Measurements from ENCODE around the gene ARHGEF16.

DNA sequence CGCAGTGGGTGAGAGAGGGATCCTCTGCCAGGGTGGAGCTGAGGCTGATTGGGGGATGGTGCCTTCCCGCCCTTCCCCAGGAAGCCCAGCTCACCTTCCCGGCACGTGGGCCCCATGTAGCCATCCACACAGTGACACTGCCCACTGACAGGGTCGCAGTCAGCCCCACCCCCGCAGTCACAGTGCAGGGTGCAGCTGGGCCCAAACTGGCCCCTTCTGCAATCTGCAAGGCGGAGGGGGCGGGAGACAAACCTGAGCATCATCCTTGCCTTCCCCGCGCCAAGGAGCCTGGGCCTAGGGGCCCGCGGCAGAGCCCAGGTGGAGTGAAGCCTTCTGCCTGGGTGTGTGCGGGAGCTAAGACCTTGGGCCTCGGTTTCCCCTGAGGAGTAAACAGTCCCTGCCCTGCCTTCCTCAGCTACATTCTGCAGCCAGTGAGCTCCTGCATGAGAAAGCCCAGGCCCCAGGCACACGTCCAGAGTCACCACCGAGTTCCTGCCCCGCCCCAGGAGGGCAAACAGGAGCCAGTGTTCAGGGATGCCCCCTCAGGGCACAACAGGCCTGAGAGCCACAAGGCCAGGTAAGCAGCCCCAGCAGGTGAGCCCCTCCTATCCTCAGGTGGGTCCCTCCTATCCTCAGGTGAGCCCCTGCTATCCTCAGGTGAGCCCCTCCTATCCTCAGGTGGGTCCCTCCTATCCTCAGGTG is 38.2 kb downstream of the ARHGEF16 start:
- no peak for TF ChIP-seq CTCF (IDR thresholded peaks at IDR 0.05)
- no peak for TF ChIP-seq EZH2 (IDR thresholded peaks at IDR 0.05)
